Ishikawa (cell line): ENCODE measurements around the gene MYL10.
A peak's percentile ranks its signal among the peaks of the same experiment; 100 is the strongest.

Experiments
- CEBPB ChIP-seq: IDR thresholded peaks from 2 replicates; pipeline ENCODE4 v1.6.1; 2012
- CREB1 ChIP-seq: IDR thresholded peaks from 2 replicates; pipeline ENCODE4 v1.6.1; 2012; ENCODE audit warnings: low read depth
- EGR1 ChIP-seq: IDR thresholded peaks from 2 replicates; pipeline ENCODE4 v1.6.1; 2012
- EP300 ChIP-seq: IDR thresholded peaks from 2 replicates; pipeline ENCODE4 v1.6.1; 2012; ENCODE audit warnings: borderline replicate concordance
- FOXM1 ChIP-seq: IDR thresholded peaks from 2 replicates; pipeline ENCODE4 v1.6.1; 2012; ENCODE audit warnings: low read depth, borderline replicate concordance
- MAX ChIP-seq: IDR thresholded peaks from 2 replicates; pipeline ENCODE4 v1.6.1; 2012
- NFIC ChIP-seq: IDR thresholded peaks from 2 replicates; pipeline ENCODE4 v1.6.1; 2012
- RAD21 ChIP-seq: IDR thresholded peaks from 2 replicates; pipeline ENCODE4 v1.6.1; 2012; ENCODE audit warnings: low read depth
- REST ChIP-seq: IDR thresholded peaks from 2 replicates; pipeline ENCODE4 v1.6.1; 2012; ENCODE audit warnings: low read depth, mild to moderate bottlenecking
- TAF1 ChIP-seq: IDR thresholded peaks from 2 replicates; pipeline ENCODE4 v1.6.1; 2012; ENCODE audit warnings: low read depth, mild to moderate bottlenecking
- TCF12 ChIP-seq: IDR thresholded peaks from 2 replicates; pipeline ENCODE4 v1.6.1; 2012; ENCODE audit warnings: low read depth
- TEAD4 ChIP-seq: IDR thresholded peaks from 2 replicates; pipeline ENCODE4 v1.6.1; 2012
- USF1 ChIP-seq: IDR thresholded peaks from 2 replicates; pipeline ENCODE4 v1.6.1; 2012
- YY1 ChIP-seq: IDR thresholded peaks from 2 replicates; pipeline ENCODE4 v1.6.1; 2012; ENCODE audit warnings: low read depth
- ZBTB7A ChIP-seq: IDR thresholded peaks from 2 replicates; pipeline ENCODE4 v1.6.1; 2012; ENCODE audit warnings: low read depth

The MYL10 gene

GRCh38 chr7:101598986-101599771 lies 29.9 kb downstream of the MYL10 start:
- no peak for TF ChIP-seq TEAD4
- no peak for TF ChIP-seq REST
- no peak for TF ChIP-seq NFIC

GRCh38 chr7:101598422-101598985 lies 30.6 kb downstream of the MYL10 start:
- TF ChIP-seq FOXM1 (no peak), USF1 (no peak), TCF12 (peak; percentile 74), NFIC (peak; percentile 41; the same call in 1 of the 2 replicates), CREB1 (no peak), EP300 (peak; percentile 8; the same call in 1 of the 2 replicates), MAX (peak; percentile 48), ZBTB7A (0 out of 2 replicates have a peak, but pooled peaks have one; percentile 46), CEBPB (no peak), RAD21 (no peak), TEAD4 (no peak), YY1 (no peak), TAF1 (no peak), EGR1 (no peak), REST (no peak)

GRCh38 chr7:101597941-101598340 lies 31.2 kb downstream of the MYL10 start:
- TF ChIP-seq FOXM1 (no peak), YY1 (no peak), TEAD4 (no peak), TCF12 (no peak), RAD21 (no peak), CEBPB (no peak), EGR1 (no peak), NFIC (no peak), TAF1 (no peak), USF1 (no peak), CREB1 (no peak), ZBTB7A (no peak), MAX (no peak), REST (no peak), EP300 (no peak)

GRCh38 chr7:101596898-101597297 lies 32.2 kb downstream of the MYL10 start:
- no peak for TF ChIP-seq CEBPB
- no peak for TF ChIP-seq YY1
- no peak for TF ChIP-seq EGR1
- no peak for TF ChIP-seq ZBTB7A
- no peak for TF ChIP-seq FOXM1
